Inflammatory macrophage treated with lipopolysaccharide for 1 hour (primary cell): ENCODE results near the gene RBM43.
"Not testable (repeated sequence)": the region's sequence is repeated elsewhere in the genome, so short reads cannot be mapped to it uniquely, and the experiment has no call there.

Experiments
- DNase-seq, 2 donors: peaks; one replicate each; pipeline ENCODE4 v3.0.0-alpha.2; 2020 to 2022

The RBM43 gene

GRCh38 chr2:151261231-151261976 lies at the start of gene RBM43:
TSS of gene RBM43 (minus strand) at chr2:151261863. CDS start at chr2:151261727, 136 bp downstream.
- peak; percentile 93 to 98 for DNase-seq

GRCh38 chr2:151310313-151310712 lies 48.6 kb upstream of the RBM43 start:
- not testable (repeated sequence) for DNase-seq

- DNase-seq, result peak in 1 of 2 donors; percentile 32
These were observed 45.0 kb upstream of the RBM43 start for GRCh38 chr2:151306621-151307020.

GRCh38 chr2:151305129-151305691 lies 43.5 kb upstream of the RBM43 start:
- no peak for DNase-seq

- DNase-seq, result no peak
These were observed 41.2 kb upstream of the RBM43 start for GRCh38 chr2:151302879-151303278.

- DNase-seq, result no peak
These were observed 40.7 kb upstream of the RBM43 start for GRCh38 chr2:151302404-151302803.

- no peak for DNase-seq
These were observed 38.4 kb upstream of the RBM43 start for GRCh38 chr2:151299920-151300539.

- peak; percentile 56 to 64 for DNase-seq
These were observed 36.2 kb upstream of the RBM43 start for GRCh38 chr2:151297882-151298281.

- not testable (repeated sequence) for DNase-seq
These were observed 34.3 kb upstream of the RBM43 start for GRCh38 chr2:151295926-151296325.

- DNase-seq, result no peak
These were observed 30.9 kb upstream of the RBM43 start for GRCh38 chr2:151292546-151292945.

GRCh38 chr2:151292141-151292540 lies 30.5 kb upstream of the RBM43 start:
- no peak for DNase-seq

- DNase-seq, result no peak
These were observed 29.6 kb upstream of the RBM43 start for GRCh38 chr2:151291224-151291623.

GRCh38 chr2:151289972-151290866 lies 28.6 kb upstream of the RBM43 start:
- DNase-seq, result peak; percentile 83 to 87

- no peak for DNase-seq
These were observed 26.0 kb upstream of the RBM43 start for GRCh38 chr2:151287513-151288250.

GRCh38 chr2:151282401-151282800 lies 20.7 kb upstream of the RBM43 start:
- no peak for DNase-seq

GRCh38 chr2:151280271-151280670 lies 18.6 kb upstream of the RBM43 start:
- DNase-seq, result peak in 1 of 2 donors; percentile 48

GRCh38 chr2:151278487-151278886 lies 16.8 kb upstream of the RBM43 start:
- DNase-seq, result no peak

- peak; percentile 59 to 93 for DNase-seq
These were observed 15.4 kb upstream of the RBM43 start for GRCh38 chr2:151277067-151277466.

- DNase-seq, result no peak
These were observed 13.6 kb upstream of the RBM43 start for GRCh38 chr2:151275291-151275690.

- DNase-seq, result no peak
These were observed 10.2 kb upstream of the RBM43 start for GRCh38 chr2:151271824-151272223.

GRCh38 chr2:151269798-151270568 lies 8.3 kb upstream of the RBM43 start:
- no peak for DNase-seq

GRCh38 chr2:151268085-151268484 lies 6.4 kb upstream of the RBM43 start:
- no peak for DNase-seq
